ENCODE data around the gene FRS2. TPM values are rescaled to one million over a fixed set of nuclear protein-coding genes. Genes with fewer than 3 reads are reported as not detected.
"Not testable (repeated sequence)": the region's sequence is repeated elsewhere in the genome, so short reads cannot be mapped to it uniquely, and the experiment has no call there.

The FRS2 gene
- total RNA-seq, 1 experiment from 2014 or later = 28.1 TPM

- intact Hi-C loops (cut with micrococcal nuclease) = no loop called here
- ChIA-PET CTCF (interaction anchor here (0.6 kb wide), 1 partner anchor 45 kb away, joined by 3 read pairs; no protein-coding TSS in a partner anchor), POLR2A (no interaction called here)
- no peaks in the 10 kb centered on the region for H3K36me3 Mint-ChIP-seq (ENCODE audit: insufficient read depth, unreplicated experiment)
- H3K27me3 Mint-ChIP-seq (ENCODE audit: insufficient read depth, unreplicated experiment) = no peaks in the 10 kb centered on the region
- H3K27ac Mint-ChIP-seq (ENCODE audit: low read depth, unreplicated experiment) = no peak overlapping the region
- DNase-seq (ENCODE audit: unreplicated experiment) = no peak
- no peak overlapping the region for H3K4me3 Mint-ChIP-seq (ENCODE audit: unreplicated experiment)
- H3K9me3 Mint-ChIP-seq (ENCODE audit: unreplicated experiment) = no peaks in the 10 kb centered on the region
- BruUV-seq (replicated peaks) = no TSS peak
- no peaks in the 10 kb centered on the region for H3K4me1 Mint-ChIP-seq (ENCODE audit: insufficient read depth, unreplicated experiment)
- no peak for TF ChIP-seq CTCF (IDR thresholded peaks at IDR 0.05; ENCODE audit: unreplicated experiment)
Observed at GRCh38 chr12:69447892-69448291, 22.3 kb upstream of the FRS2 start.

GRCh38 chr12:69452598-69453132 is 17.5 kb upstream of the FRS2 start:
- DNase-seq (ENCODE audit: unreplicated experiment); H3K4me3 Mint-ChIP-seq (ENCODE audit: unreplicated experiment); H3K4me1 Mint-ChIP-seq (ENCODE audit: insufficient read depth, unreplicated experiment); H3K27me3 Mint-ChIP-seq (ENCODE audit: insufficient read depth, unreplicated experiment); H3K36me3 Mint-ChIP-seq (ENCODE audit: insufficient read depth, unreplicated experiment); CTCF ChIA-PET; H3K9me3 Mint-ChIP-seq (ENCODE audit: unreplicated experiment); H3K27ac Mint-ChIP-seq (ENCODE audit: low read depth, unreplicated experiment); intact Hi-C loops (cut with micrococcal nuclease); BruUV-seq (replicated peaks): not testable (repeated sequence)
- POLR2A ChIA-PET = interaction anchor here (0.7 kb wide), 1 partner anchor 1234 kb away, joined by 3 read pairs; no protein-coding TSS in a partner anchor

GRCh38 chr12:69456239-69456638 is 13.9 kb upstream of the FRS2 start:
- Mint-ChIP-seq H3K27ac (ENCODE audit: low read depth, unreplicated experiment) (no peak overlapping the region), H3K9me3 (ENCODE audit: unreplicated experiment) (no peaks in the 10 kb centered on the region), H3K4me1 (ENCODE audit: insufficient read depth, unreplicated experiment) (no peaks in the 10 kb centered on the region), H3K36me3 (ENCODE audit: insufficient read depth, unreplicated experiment) (no peaks in the 10 kb centered on the region), H3K27me3 (ENCODE audit: insufficient read depth, unreplicated experiment) (no peaks in the 10 kb centered on the region), H3K4me3 (ENCODE audit: unreplicated experiment) (no peak overlapping the region)
- ChIA-PET POLR2A (no interaction called here), CTCF (interaction anchor here (1.3 kb wide), 1 partner anchor 9 kb away, joined by 8 read pairs; no protein-coding TSS in a partner anchor)
- no TSS peak for BruUV-seq (replicated peaks)
- TF ChIP-seq CTCF (IDR thresholded peaks at IDR 0.05; ENCODE audit: unreplicated experiment) = no peak
- no peak for DNase-seq (ENCODE audit: unreplicated experiment)
- intact Hi-C loops (cut with micrococcal nuclease) = no loop called here

- BruUV-seq (replicated peaks) = no TSS peak
- H3K4me1 Mint-ChIP-seq (ENCODE audit: insufficient read depth, unreplicated experiment) = no peaks in the 10 kb centered on the region
- no peak overlapping the region for H3K4me3 Mint-ChIP-seq (ENCODE audit: unreplicated experiment)
- no peaks in the 10 kb centered on the region for H3K36me3 Mint-ChIP-seq (ENCODE audit: insufficient read depth, unreplicated experiment)
- intact Hi-C loops (cut with micrococcal nuclease) = no loop called here
- ChIA-PET CTCF (no interaction called here), POLR2A (interaction anchor here (1.9 kb wide), 1 partner anchor 24 kb away, joined by 5 read pairs; no protein-coding TSS in a partner anchor)
- no peaks in the 10 kb centered on the region for H3K27me3 Mint-ChIP-seq (ENCODE audit: insufficient read depth, unreplicated experiment)
- no peaks in the 10 kb centered on the region for H3K9me3 Mint-ChIP-seq (ENCODE audit: unreplicated experiment)
- H3K27ac Mint-ChIP-seq (ENCODE audit: low read depth, unreplicated experiment) = no peak overlapping the region
- TF ChIP-seq CTCF (IDR thresholded peaks at IDR 0.05; ENCODE audit: unreplicated experiment) = no peak
- no peak for DNase-seq (ENCODE audit: unreplicated experiment)
Observed at GRCh38 chr12:69457433-69457832, 12.8 kb upstream of the FRS2 start.

GRCh38 chr12:69459477-69459876 is 10.7 kb upstream of the FRS2 start:
- no peaks in the 10 kb centered on the region for H3K27me3 Mint-ChIP-seq (ENCODE audit: insufficient read depth, unreplicated experiment)
- H3K9me3 Mint-ChIP-seq (ENCODE audit: unreplicated experiment) = no peaks in the 10 kb centered on the region
- TF ChIP-seq CTCF (IDR thresholded peaks at IDR 0.05; ENCODE audit: unreplicated experiment) = no peak
- no TSS peak for BruUV-seq (replicated peaks)
- H3K4me3 Mint-ChIP-seq (ENCODE audit: unreplicated experiment) = no peak overlapping the region
- intact Hi-C loops (cut with micrococcal nuclease) = no loop called here
- DNase-seq (ENCODE audit: unreplicated experiment) = no peak
- no peak overlapping the region for H3K27ac Mint-ChIP-seq (ENCODE audit: low read depth, unreplicated experiment)
- no peaks in the 10 kb centered on the region for H3K4me1 Mint-ChIP-seq (ENCODE audit: insufficient read depth, unreplicated experiment)
- ChIA-PET CTCF (interaction anchor here (0.6 kb wide), 1 partner anchor 1084 kb away, joined by 4 read pairs; no protein-coding TSS in a partner anchor), POLR2A (no interaction called here)
- no peaks in the 10 kb centered on the region for H3K36me3 Mint-ChIP-seq (ENCODE audit: insufficient read depth, unreplicated experiment)

Data from MCF 10A (cell line).